CD4-positive, alpha-beta T cell (primary cell): ENCODE measurements around the gene TNNT2. TPM values are rescaled to one million over a fixed set of nuclear protein-coding genes. Genes with fewer than 3 reads are reported as not detected.

Source experiments
- ATAC-seq: fragments of 200-7000 bp; cut with Tn5 transposase; one replicate; pipeline ENCODE4 v1.10.0; 2022; ENCODE audit warnings: mild to moderate bottlenecking; ENCODE audit not compliant: poor library complexity
- CTCF ChIA-PET: fragments of 350-600 bp; sonication (Branson Sonifier 250); formaldehyde crosslinking; loops from one replicate; lab custom pipeline; 2021; ENCODE audit warnings: antibody characterized with exemption, inconsistent platforms; lab: Charles Lee
- POLR2A ChIA-PET: fragments of 350-600 bp; sonication (Branson Sonifier 250); formaldehyde crosslinking; loops from one replicate; lab custom pipeline; 2021; ENCODE audit warnings: antibody characterized with exemption, inconsistent platforms; lab: Charles Lee
- DNase-seq, 14 experiments: peaks; one replicate each; pipeline ENCODE4 v3.0.0-alpha.2; 2013 to 2020; ENCODE audit warnings: mixed read lengths in 2 of 14
- H3K27ac ChIP-seq, 2 donors: one replicate each; pipeline versions ENCODE4 v1.5.1 to v1.7.0; 2013; ENCODE audit warnings: low read length in 2 of 2, low read depth in 1 of 2, mild to moderate bottlenecking in 1 of 2
- H3K27me3 ChIP-seq, 2 experiments: 1 replicate in 1 of 2; 2 replicates in 1 of 2; pipeline versions ENCODE4 v1.6.1 to v1.7.0; 2013; ENCODE audit warnings: low read length in 2 of 2, control low read depth in 1 of 2, mild to moderate bottlenecking in 1 of 2, moderate library complexity in 1 of 2; ENCODE audit not compliant: insufficient read depth in 2 of 2, control insufficient read depth in 1 of 2
- H3K36me3 ChIP-seq: one replicate; pipeline ENCODE4 v1.6.1; 2013; ENCODE audit warnings: low read length, control low read depth; ENCODE audit not compliant: insufficient read depth
- H3K4me1 ChIP-seq: one replicate; pipeline ENCODE4 v1.6.1; 2013; ENCODE audit warnings: low read length, control low read depth; ENCODE audit not compliant: insufficient read depth
- H3K4me3 ChIP-seq: one replicate; pipeline ENCODE4 v1.5.1; 2013; ENCODE audit warnings: mild to moderate bottlenecking, low read length, moderate library complexity
- H3K9me3 ChIP-seq, 2 experiments: 1 replicate in 1 of 2; 2 replicates in 1 of 2; pipeline versions ENCODE4 v1.6.1 to v1.7.0; 2013; ENCODE audit warnings: low read length in 2 of 2, mild to moderate bottlenecking in 2 of 2, control low read depth in 1 of 2, moderate library complexity in 1 of 2; ENCODE audit not compliant: control insufficient read depth in 1 of 2, insufficient read depth in 1 of 2
- H3K27ac Mint-ChIP-seq: one replicate; pipeline ENCODE4 v1.8.0; 2020; ENCODE audit warnings: mixed read lengths
- H3K27me3 Mint-ChIP-seq: one replicate; pipeline ENCODE4 v1.8.0; 2021; ENCODE audit warnings: mixed read lengths
- H3K36me3 Mint-ChIP-seq: one replicate; pipeline ENCODE4 v1.8.0; 2021; ENCODE audit warnings: low read depth, mixed read lengths
- H3K4me1 Mint-ChIP-seq: one replicate; pipeline ENCODE4 v1.8.0; 2021; ENCODE audit warnings: low read depth, mixed read lengths
- H3K4me3 Mint-ChIP-seq: one replicate; pipeline ENCODE4 v1.8.0; 2020; ENCODE audit warnings: mild to moderate bottlenecking, mixed read lengths
- H3K9me3 Mint-ChIP-seq: one replicate; pipeline ENCODE4 v1.8.0; 2020; ENCODE audit warnings: mixed read lengths
- intact Hi-C, 2 experiments: fragments of 100-400 bp; cut with DNase I in 1 of 2; cut with micrococcal nuclease in 1 of 2; formaldehyde crosslinking; loops; one replicate each; pipeline versions ENCODE4 v1.15.1 to v1.9.0; 2023 to 2025; cut with DNase I, micrococcal nuclease
- total RNA-seq, 174 experiments: library from RNA in 2 of 174; stranded (reverse) in 2 of 174; gene quantifications; one replicate each; pipeline ENCODE4 v1.2.3 and lab custom pipeline; 2021 to 2026
- TF ChIP-seq, protein P1 (sequence below): fragments of 200-600 bp; IDR thresholded peaks from one replicate; pipeline ENCODE4 v1.8.0; 2022; ENCODE audit warnings: antibody characterized with exemption, mild to moderate bottlenecking

TNNT2 gene
- total RNA-seq, 2 experiments from 2014 or later: not detected

DNA sequence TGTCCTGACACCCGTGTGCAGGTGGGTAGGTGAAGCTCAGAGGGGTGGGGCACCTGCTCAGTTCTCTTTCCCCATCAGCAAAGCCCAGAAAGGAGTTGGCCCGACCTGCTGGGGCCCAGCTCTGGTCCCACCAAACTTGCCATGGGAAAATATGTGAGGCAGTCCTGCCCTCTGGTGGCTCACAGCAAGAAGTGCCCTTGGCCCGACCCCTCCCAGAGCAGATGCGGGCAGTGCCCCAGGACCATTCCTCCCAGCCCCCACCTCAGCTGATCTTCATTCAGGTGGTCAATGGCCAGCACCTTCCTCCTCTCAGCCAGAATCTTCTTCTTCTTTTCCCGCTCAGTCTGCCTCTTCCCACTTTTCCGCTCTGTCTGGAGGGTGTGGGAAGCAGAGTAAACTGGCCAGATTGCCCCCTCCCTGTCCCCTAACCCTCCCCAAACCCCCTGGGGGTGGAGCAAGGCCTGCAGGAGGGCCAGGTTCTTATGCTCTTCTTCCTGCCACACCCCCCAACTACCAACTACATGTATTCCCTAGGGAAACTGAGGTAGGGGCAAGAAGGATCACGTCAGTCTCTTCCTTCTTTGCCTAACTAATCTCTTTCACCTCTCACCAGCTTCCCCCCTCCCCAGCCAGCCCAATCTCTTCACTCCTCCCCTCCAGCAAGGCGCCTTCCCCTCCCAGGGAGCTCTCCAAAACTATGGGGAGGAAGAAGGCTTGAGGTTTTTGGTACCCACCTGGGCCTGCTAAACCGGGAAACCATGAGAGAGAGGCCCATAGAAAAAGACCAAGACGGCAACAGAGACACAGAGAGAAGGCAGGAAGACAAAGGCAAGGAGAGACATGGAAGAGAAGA, 15.6 kb downstream of the TNNT2 start:
- Mint-ChIP-seq H3K27ac (no peak overlapping the region), H3K9me3 (no peaks in the 10 kb centered on the region), H3K4me1 (no peaks in the 10 kb centered on the region), H3K27me3 (peaks cover 27% of the 10 kb centered on the region), H3K4me3 (no peak overlapping the region), H3K36me3 (no peaks in the 10 kb centered on the region)
- TF ChIP-seq, protein P1, sequence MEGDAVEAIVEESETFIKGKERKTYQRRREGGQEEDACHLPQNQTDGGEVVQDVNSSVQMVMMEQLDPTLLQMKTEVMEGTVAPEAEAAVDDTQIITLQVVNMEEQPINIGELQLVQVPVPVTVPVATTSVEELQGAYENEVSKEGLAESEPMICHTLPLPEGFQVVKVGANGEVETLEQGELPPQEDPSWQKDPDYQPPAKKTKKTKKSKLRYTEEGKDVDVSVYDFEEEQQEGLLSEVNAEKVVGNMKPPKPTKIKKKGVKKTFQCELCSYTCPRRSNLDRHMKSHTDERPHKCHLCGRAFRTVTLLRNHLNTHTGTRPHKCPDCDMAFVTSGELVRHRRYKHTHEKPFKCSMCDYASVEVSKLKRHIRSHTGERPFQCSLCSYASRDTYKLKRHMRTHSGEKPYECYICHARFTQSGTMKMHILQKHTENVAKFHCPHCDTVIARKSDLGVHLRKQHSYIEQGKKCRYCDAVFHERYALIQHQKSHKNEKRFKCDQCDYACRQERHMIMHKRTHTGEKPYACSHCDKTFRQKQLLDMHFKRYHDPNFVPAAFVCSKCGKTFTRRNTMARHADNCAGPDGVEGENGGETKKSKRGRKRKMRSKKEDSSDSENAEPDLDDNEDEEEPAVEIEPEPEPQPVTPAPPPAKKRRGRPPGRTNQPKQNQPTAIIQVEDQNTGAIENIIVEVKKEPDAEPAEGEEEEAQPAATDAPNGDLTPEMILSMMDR: peak; percentile 25
- no peaks in the 10 kb centered on the region for H3K36me3 ChIP-seq
- DNase-seq: peak in 2 of 14 experiments; percentile 14 to 24
- no peaks in the 10 kb centered on the region for H3K4me1 ChIP-seq
- ChIA-PET CTCF (no interaction called here), POLR2A (no interaction called here)
- H3K27ac ChIP-seq: no peak overlapping the region
- ATAC-seq: no peak
- no peak overlapping the region for H3K4me3 ChIP-seq
- intact Hi-C loops: no loop called here
- H3K9me3 ChIP-seq: no peaks in the 10 kb centered on the region
- H3K27me3 ChIP-seq: peaks cover 0 to 3% of the 10 kb centered on the region in 2 experiments

DNA sequence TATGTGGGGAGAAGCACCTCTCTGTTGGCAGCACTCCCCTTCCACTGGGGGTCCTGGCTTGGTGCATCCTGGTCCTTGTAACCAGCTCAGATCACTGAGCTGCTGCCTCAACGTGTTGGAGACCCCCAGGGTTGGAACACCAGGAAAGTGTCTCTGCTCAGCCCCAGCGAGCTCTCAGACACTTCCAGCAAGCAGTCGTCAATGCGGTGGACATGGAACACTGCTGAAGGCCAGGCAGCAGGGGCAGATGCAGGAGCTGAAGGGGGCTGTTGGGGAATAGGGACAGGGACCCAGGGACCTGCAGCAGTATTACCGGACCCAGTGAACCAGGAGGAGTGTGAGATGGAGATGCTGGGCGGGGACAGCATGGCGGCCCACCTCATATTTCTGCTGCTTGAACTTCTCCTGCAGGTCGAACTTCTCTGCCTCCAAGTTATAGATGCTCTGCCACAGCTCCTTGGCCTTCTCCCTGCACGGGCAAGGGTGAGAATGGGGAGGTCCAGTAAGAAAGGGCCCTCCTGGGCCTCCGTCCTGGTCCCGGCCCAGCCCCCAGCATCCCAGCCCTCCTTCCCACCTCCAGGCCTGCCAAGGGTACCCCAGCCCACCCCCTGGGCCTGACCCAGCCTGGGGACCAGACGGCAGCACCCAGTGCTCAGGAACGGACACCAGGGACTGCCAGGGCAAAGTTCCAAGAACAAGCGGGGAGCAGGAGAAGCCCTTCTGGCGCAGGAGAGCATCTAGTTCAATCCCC, 16.4 kb downstream of the TNNT2 start:
- Histone ChIP-seq H3K36me3 (no peaks in the 10 kb centered on the region), H3K27me3 (peaks cover 0 to 1% of the 10 kb centered on the region in 2 experiments), H3K27ac (no peak overlapping the region), H3K4me3 (no peak overlapping the region), H3K9me3 (no peaks in the 10 kb centered on the region), H3K4me1 (no peaks in the 10 kb centered on the region)
- H3K4me1 Mint-ChIP-seq: no peaks in the 10 kb centered on the region
- no peak for ATAC-seq
- no peak for DNase-seq
- intact Hi-C loops: no loop called here
- CTCF ChIA-PET: no interaction called here
- H3K4me3 Mint-ChIP-seq: no peak overlapping the region
- H3K9me3 Mint-ChIP-seq: no peaks in the 10 kb centered on the region
- TF ChIP-seq, protein P1: no peak
- H3K36me3 Mint-ChIP-seq: no peaks in the 10 kb centered on the region
- no peak overlapping the region for H3K27ac Mint-ChIP-seq
- H3K27me3 Mint-ChIP-seq: peaks cover 27% of the 10 kb centered on the region
- POLR2A ChIA-PET: no interaction called here

DNA sequence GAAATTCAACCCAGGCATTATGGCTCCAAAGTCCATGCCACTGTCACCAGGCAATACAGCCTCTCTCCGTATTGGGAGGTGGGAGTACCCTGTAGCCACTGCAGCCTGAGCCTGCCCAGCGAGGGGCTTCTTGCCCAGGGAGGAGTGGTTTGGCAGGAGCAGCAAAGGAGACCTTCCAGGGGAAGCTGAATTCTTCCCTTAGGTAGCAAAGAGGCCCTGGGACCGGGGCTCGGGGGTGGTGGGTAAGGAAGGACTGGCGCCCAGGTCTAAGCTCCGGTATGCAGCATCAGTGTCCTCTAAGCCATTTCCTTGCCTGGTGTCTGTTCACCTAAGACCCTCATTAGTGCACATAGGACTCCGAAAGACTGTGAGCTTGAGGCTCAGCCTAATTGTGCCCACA, 17.0 kb downstream of the TNNT2 start:
- ATAC-seq: no peak
- Mint-ChIP-seq H3K27ac (no peak overlapping the region), H3K36me3 (no peaks in the 10 kb centered on the region), H3K27me3 (peaks cover 22% of the 10 kb centered on the region), H3K4me1 (no peaks in the 10 kb centered on the region), H3K4me3 (no peak overlapping the region), H3K9me3 (no peaks in the 10 kb centered on the region)
- Histone ChIP-seq H3K36me3 (no peaks in the 10 kb centered on the region), H3K27me3 (no peaks in the 10 kb centered on the region), H3K4me3 (no peak overlapping the region), H3K4me1 (no peaks in the 10 kb centered on the region), H3K27ac (no peak overlapping the region), H3K9me3 (no peaks in the 10 kb centered on the region)
- intact Hi-C loops: no loop called here
- POLR2A ChIA-PET: no interaction called here
- TF ChIP-seq, protein P1: no peak
- CTCF ChIA-PET: no interaction called here
- no peak for DNase-seq
